PFSK-1 (cell line): ENCODE results near the gene DAB2IP.

Experiments used
- FOXP2 ChIP-seq: optimal IDR thresholded peaks from 2 replicates; pipeline ENCODE3; 2011; ENCODE audit warnings: borderline replicate concordance, control low read depth, inconsistent platforms; ENCODE audit not compliant: insufficient read depth; ENCODE audit errors: extremely low read length, extremely low read depth
- POLR2AphosphoS5 ChIP-seq: IDR thresholded peaks from 2 replicates; pipeline ENCODE4 v1.6.1; 2012; ENCODE audit warnings: low read depth, mild to moderate bottlenecking, control low read depth, low read length, moderate library complexity
- SIN3A ChIP-seq: IDR thresholded peaks from 2 replicates; pipeline ENCODE4 v1.6.1; 2012; ENCODE audit warnings: mild to moderate bottlenecking, low read length, moderate library complexity, borderline replicate concordance; ENCODE audit not compliant: insufficient read depth
- TAF1 ChIP-seq: IDR thresholded peaks from 2 replicates; pipeline ENCODE4 v1.6.1; 2012; ENCODE audit warnings: low read length, control low read depth, borderline replicate concordance; ENCODE audit not compliant: insufficient read depth
- TF ChIP-seq, protein P1 (sequence below), 2 experiments: IDR thresholded peaks; 2 replicates each; pipeline versions ENCODE4 v1.6.1 to v1.8.0; 2011 to 2012; ENCODE audit warnings: low read depth in 2 of 2, low read length in 2 of 2, control low read depth in 1 of 2, inconsistent platforms in 1 of 2, mild to moderate bottlenecking in 1 of 2, moderate library complexity in 1 of 2; ENCODE audit not compliant: insufficient read depth in 1 of 2

DAB2IP gene

DNA sequence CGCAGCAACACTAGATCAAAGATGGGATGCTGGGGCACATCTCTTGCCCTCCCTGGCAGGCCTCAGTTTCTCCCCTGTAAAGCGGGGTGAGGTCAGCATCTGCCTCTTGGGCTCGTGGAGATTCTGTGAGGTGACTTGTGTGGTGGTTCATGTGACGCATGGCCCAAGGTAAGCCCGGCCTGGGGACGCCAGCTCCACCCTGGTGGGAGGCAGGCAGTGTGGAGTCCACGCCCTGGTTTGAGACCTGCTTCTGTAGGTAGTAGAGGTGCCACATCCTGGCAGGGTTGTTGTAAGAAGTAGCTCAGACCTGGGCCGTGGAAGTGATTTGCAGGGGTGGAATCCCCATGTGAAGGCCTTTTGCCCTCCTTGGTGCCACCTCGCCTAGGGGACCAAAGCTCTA lies 101.5 kb downstream of the DAB2IP start:
- TF ChIP-seq POLR2AphosphoS5 (no peak), SIN3A (no peak), FOXP2 (no peak)
- TF ChIP-seq, protein P1, sequence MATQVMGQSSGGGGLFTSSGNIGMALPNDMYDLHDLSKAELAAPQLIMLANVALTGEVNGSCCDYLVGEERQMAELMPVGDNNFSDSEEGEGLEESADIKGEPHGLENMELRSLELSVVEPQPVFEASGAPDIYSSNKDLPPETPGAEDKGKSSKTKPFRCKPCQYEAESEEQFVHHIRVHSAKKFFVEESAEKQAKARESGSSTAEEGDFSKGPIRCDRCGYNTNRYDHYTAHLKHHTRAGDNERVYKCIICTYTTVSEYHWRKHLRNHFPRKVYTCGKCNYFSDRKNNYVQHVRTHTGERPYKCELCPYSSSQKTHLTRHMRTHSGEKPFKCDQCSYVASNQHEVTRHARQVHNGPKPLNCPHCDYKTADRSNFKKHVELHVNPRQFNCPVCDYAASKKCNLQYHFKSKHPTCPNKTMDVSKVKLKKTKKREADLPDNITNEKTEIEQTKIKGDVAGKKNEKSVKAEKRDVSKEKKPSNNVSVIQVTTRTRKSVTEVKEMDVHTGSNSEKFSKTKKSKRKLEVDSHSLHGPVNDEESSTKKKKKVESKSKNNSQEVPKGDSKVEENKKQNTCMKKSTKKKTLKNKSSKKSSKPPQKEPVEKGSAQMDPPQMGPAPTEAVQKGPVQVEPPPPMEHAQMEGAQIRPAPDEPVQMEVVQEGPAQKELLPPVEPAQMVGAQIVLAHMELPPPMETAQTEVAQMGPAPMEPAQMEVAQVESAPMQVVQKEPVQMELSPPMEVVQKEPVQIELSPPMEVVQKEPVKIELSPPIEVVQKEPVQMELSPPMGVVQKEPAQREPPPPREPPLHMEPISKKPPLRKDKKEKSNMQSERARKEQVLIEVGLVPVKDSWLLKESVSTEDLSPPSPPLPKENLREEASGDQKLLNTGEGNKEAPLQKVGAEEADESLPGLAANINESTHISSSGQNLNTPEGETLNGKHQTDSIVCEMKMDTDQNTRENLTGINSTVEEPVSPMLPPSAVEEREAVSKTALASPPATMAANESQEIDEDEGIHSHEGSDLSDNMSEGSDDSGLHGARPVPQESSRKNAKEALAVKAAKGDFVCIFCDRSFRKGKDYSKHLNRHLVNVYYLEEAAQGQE (IDR thresholded peaks at IDR 0.05; ENCODE audit: insufficient read depth in 1 of 2, low read depth in 2 of 2, low read length in 2 of 2): no peak

DNA sequence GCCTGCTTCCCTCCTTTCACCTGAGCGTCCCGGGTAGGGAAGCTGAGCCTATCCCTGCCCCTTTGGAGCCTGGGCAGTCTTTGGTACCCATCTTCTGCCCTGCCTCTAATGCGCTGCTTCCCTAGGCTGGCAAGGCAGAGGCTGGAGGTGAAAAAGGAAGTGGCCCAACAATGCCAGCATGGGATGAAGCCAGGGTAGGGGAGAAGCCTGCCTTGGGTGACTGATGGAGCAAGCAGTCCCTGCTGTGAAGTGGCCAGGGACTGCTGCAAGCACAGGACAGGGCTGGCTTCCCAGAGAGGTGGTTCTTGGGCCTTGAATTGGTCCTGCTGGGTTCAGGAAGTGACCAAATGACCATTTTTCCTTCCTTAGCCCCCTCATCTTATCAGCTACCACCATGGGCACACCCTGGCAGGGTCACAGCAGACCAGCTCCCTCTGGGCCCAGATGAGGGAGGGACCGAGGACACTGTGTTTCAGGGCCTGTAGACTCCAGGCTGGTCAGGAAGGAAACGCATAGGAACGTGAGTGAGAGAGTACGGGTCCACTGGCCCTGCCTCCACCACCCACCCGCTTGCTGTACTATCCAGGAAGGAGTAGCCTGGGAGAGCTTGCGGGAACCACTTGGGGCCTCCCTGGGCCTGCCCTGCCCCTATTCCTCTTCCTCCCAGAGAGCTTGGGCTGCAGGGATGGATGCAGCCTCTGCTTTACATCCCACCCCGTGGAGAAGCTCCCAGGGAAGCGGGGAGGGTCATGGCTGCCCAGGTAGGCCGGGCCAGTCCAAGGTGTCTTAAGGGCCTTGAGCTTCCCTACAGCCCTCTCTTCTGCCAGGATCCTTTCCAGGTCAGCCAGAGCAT lies 102.6 kb downstream of the DAB2IP start:
- TF ChIP-seq FOXP2 (no peak), TAF1 (no peak), POLR2AphosphoS5 (no peak), SIN3A (no peak)
- TF ChIP-seq, protein P1 (IDR thresholded peaks at IDR 0.05; ENCODE audit: insufficient read depth in 1 of 2, low read depth in 2 of 2, low read length in 2 of 2): no peak

DNA sequence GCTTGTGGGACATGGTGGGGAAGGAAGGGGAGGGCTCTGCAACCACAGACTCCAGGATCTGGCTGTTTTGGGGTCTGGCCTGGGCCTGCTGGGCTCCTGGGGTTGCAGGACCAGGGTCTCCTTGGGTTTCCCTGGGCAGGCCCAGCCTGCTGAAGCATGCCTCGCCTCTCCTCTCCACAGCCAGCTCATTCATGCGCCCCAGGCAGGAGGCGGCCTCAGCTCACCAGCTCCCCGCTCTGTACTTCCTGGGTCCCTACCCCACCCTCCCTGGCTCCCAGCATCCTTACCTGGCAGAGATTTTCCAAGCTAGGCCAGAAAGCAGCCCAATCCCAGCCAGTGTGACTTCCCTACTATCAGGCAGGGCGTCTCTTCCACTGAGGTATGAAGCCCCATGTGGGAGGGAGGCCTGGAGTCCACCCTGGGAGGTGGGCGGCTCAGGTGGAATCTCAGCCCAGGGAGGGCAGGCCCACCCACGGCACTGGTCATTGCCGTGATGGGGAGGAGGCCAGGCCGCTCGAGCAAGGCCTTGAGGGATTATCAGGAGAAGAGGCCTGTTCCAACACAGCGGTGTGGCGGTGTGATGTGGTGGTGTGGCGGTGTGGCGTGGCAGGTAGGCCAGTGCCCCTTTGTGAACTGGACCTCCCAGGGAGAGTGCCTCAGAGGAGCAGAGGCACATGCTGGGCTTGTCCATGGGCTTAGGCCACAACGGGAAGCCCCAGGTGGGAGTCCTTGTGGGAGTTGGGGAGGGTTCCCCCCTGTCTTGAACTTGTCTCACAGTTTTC lies 103.4 kb downstream of the DAB2IP start:
- no peak for TF ChIP-seq SIN3A
- TF ChIP-seq TAF1: no peak
- TF ChIP-seq POLR2AphosphoS5: no peak
- TF ChIP-seq, protein P1 (IDR thresholded peaks at IDR 0.05; ENCODE audit: insufficient read depth in 1 of 2, low read depth in 2 of 2, low read length in 2 of 2): no peak

DNA sequence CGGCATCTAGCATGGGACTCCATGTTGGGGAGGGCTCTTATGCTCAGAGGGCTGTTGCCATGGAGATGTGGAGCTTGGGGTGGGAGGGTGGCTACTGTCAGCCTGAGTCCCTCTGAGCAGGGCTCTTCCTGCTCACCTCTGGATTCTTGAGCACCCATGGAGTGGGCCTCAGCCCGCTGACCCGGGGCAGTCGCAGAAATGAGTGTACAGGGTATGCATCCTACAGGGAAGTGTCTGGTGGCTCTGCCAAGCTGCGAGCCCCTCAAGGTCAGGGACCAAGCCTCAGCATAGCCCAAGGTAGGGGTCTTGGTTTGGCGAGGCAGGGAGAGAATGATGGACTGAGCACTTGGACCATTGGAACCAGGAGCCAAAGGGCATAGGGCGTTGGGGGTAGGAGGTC lies 104.1 kb downstream of the DAB2IP start:
- TF ChIP-seq SIN3A: no peak
- TF ChIP-seq TAF1: no peak
- no peak for TF ChIP-seq POLR2AphosphoS5
- TF ChIP-seq, protein P1 (IDR thresholded peaks at IDR 0.05; ENCODE audit: insufficient read depth in 1 of 2, low read depth in 2 of 2, low read length in 2 of 2): no peak
- no peak for TF ChIP-seq FOXP2
